GM06990 (cell line): ENCODE results near the gene TMEM207.

Experiments used
- DNase-seq: peaks from one replicate; pipeline ENCODE4 v3.0.0-alpha.2; 2011; ENCODE audit not compliant: insufficient read length; ENCODE audit errors: extremely low read depth
- H3K27me3 ChIP-seq: replicated peaks from 2 replicates; pipeline ENCODE4 v1.6.0; 2011; ENCODE audit warnings: low read length; ENCODE audit not compliant: control insufficient read depth, insufficient read depth
- H3K36me3 ChIP-seq: 2 replicates; pipeline ENCODE4 v1.5.1; 2011; ENCODE audit warnings: low read length; ENCODE audit not compliant: control insufficient read depth, insufficient read depth
- H3K4me3 ChIP-seq: replicated peaks from 2 replicates; pipeline ENCODE4 v1.5.1; 2011; ENCODE audit warnings: low read depth, mild to moderate bottlenecking, control low read depth, low read length
- CTCF ChIP-seq: IDR thresholded peaks from 2 replicates; pipeline ENCODE4 v1.5.1; 2011; ENCODE audit warnings: low read length, control low read depth, mild to moderate bottlenecking, inconsistent platforms; ENCODE audit not compliant: insufficient read depth, poor library complexity, severe bottlenecking

Gene TMEM207

GRCh38 chr3:190399677-190400076 lies 50.0 kb downstream of the TMEM207 start:
- no peak for TF ChIP-seq CTCF

GRCh38 chr3:190397889-190398288 lies 51.8 kb downstream of the TMEM207 start:
- no peaks in the 10 kb centered on the region for H3K27me3 ChIP-seq
- H3K36me3 ChIP-seq = no peaks in the 10 kb centered on the region
- no peak for TF ChIP-seq CTCF
- DNase-seq = no peak
- H3K4me3 ChIP-seq = no peak overlapping the region

More at GRCh38 chr3:190399677-190400076, 50.0 kb downstream of the TMEM207 start:
- H3K27me3 ChIP-seq = no peaks in the 10 kb centered on the region
- H3K4me3 ChIP-seq = no peak overlapping the region
- no peaks in the 10 kb centered on the region for H3K36me3 ChIP-seq
- no peak for DNase-seq

DNA sequence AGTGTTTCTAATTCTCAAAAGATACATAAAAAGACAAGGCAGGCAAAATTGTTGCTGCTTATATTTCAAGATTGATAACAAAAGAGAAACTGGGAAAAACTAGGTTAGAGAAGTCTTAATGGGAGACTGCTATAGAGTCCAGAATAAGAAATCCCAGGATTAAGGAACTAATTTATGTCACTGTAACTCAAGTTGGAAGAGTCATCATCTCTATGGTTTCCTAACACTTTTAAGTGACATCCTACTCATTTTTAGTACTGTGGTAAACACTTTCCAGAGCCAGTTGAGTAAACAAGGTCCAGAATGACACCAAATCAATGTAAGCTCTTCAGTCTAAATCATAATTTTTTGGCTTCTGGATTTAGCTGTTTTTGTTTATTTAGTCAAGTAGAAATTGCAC lies 53.7 kb downstream of the TMEM207 start:
- TF ChIP-seq CTCF = no peak
- no peaks in the 10 kb centered on the region for H3K27me3 ChIP-seq
- no peak for DNase-seq

DNA sequence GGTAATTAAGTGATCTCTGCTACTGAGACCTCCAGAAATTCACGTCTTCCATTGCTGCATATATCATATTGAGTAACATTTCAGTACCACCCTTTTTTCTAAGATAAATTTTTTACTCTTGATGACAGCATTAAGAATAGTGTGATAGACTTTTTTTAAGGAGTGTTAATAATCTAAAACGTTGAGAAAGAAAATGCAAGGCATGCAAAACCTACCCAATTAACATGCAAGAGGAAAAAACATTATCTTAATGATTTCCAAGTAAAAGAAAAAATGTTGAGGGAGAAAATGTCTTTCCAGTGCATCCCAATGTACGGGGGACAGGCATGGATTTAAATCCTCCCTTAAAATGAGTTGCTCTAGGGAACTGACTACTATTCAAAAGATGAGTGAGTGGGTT lies 61.0 kb downstream of the TMEM207 start:
- H3K27me3 ChIP-seq = no peaks in the 10 kb centered on the region
- DNase-seq = no peak
- H3K4me3 ChIP-seq = no peak overlapping the region
- H3K36me3 ChIP-seq = no peaks in the 10 kb centered on the region
- TF ChIP-seq CTCF = no peak

More for the DNA sequence above, 53.7 kb downstream of the TMEM207 start:
- Histone ChIP-seq H3K36me3 (no peaks in the 10 kb centered on the region), H3K4me3 (no peak overlapping the region)

- no peaks in the 10 kb centered on the region for H3K27me3 ChIP-seq
- no peaks in the 10 kb centered on the region for H3K36me3 ChIP-seq
- no peak for DNase-seq
- TF ChIP-seq CTCF = no peak
- H3K4me3 ChIP-seq = no peak within 1 kb of the TSS
Measured at GRCh38 chr3:190387578-190388213, 62.0 kb downstream of the TMEM207 start, which contains the start of gene CLDN16. TSS of gene CLDN16 (plus strand) at chr3:190388163. CDS start at chr3:190388330, 167 bp downstream.
